NCI-H2029 treated with DMSO at 0.1 percent for 48 hours (cell line): Measurements from ENCODE around the gene PRF1.
"Not testable (repeated sequence)": the region's sequence is repeated elsewhere in the genome, so short reads cannot be mapped to it uniquely, and the experiment has no call there.

ENCODE experiments used
- DNase-seq: peaks from one replicate; lab custom pipeline; 2025; lab: John Stamatoyannopoulos, UW

PRF1 gene

GRCh38 chr10:70617798-70618568 is 15.4 kb upstream of the PRF1 start:
- DNase-seq, result no peak

DNA sequence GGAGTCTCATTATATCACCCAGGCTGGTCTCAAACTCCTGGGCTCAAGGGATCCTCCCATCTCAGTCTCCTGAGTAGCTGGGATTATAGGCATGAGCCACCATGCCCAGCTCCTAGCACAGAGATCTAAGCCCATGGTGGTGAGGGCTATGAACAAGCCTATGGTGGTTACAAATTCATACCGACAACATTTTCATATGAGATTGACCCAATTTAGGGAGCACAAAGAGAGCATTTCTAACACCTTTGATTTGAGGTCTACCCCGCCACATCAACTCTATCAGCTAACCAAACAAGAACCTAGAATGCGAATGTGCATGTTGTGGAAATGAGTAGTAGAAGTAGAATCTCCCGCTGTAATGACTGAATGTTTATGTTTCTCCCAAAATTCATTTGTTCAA is 14.2 kb upstream of the PRF1 start:
- DNase-seq, result no peak

GRCh38 chr10:70615784-70616522 is 13.4 kb upstream of the PRF1 start:
- DNase-seq, result no peak

GRCh38 chr10:70615211-70615610 is 12.7 kb upstream of the PRF1 start:
- no peak for DNase-seq

DNA sequence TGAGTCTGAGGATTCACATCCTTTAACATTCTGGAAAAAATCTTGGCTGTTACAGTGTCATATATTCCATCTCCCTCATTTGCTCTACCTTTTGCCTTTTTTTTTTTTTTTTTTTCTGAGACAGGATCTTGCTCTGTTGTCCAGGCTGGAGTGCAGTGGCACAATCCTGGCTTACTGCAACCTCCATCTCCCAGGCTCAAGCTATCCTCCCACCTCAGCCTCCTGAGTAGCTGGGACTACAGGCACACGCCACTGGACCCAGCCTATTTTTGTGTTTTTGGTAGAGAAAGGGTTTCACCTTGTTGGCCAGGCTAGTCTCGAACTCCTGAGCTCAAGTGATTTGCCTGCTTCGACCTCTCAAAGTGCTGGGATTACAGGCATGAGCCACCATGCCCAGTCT is 11.8 kb upstream of the PRF1 start:
- DNase-seq, result not testable (repeated sequence)

- no peak for DNase-seq
Observed at GRCh38 chr10:70613941-70614340, 11.4 kb upstream of the PRF1 start.

- no peak for DNase-seq
Observed at GRCh38 chr10:70607936-70608335, 5.4 kb upstream of the PRF1 start.

DNA sequence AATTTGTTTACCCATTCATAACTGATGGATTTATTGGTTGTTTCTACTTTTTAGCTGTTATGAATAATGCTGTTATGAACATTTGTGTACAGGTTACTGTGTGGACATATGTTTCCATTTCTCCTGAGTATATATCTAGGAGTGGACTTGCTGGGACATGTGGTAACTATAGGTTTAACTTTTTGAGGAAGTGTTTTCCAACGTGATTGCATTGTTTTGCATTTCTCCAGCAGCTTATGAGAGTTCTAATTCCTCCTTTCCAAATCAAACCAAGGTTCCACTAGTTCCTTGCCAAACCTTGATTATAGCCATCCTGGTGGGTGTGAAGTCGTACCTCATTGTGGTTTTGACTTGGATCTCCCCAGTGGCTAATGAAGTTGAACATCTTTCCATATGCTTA is 2.6 kb upstream of the PRF1 start:
- DNase-seq, result no peak

DNA sequence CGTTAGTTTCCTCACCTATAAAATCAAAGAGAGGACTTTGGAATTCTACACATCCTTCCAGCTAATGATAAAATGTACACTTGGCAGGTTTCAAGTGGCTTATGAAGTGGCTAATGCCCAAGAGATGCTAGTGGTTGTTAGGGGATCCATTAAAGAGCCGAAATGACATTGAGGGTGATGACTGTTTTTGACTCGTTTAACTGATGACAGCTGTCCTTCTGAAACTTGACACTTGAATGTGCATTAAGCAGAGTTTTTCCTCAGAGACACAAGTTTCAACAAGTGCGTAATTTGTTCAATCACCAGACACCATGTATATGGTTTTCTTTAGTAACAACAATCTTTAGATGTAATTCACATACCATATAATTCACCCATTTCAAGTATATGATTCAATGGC is 1.6 kb upstream of the PRF1 start:
- DNase-seq, result no peak

DNA sequence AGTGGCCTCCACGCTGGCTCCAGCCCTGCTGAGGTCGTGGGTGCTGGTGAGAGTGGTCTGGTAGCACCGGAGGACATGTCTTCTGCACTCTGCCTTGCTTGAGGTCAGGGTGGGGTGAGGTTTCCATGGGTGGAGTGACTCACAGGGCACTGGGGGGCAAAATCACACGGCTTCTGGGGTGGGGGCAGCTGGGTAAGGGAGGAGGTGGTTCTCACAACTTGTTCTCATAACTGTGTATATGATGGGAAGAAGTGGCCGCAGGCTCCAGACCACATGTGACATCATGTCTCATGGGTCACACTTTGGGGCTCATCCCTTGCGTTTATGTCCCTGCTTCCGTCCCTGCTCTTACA is 884 bp upstream of the PRF1 start:
- DNase-seq, result no peak

DNA sequence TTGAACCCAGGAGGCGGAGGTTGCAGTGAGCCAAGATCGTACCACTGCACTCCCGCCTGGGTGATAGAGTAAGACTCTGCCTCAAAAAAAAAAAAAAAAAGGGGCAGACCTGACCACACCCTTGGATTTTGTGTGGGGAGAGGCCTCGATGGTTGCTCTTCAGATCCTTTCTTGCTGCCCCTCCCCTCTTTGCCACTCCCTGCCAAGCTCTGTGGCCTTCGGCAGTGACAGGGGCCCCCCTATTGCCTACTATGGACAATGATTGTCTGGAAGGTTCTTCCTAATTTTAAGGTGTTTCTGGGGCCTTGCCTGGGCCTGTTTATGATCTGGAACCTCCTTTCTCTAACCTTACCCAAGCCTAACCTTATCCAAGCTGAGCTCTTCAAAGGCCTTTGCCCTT is 795 bp downstream of the PRF1 start:
- DNase-seq, result no peak

DNA sequence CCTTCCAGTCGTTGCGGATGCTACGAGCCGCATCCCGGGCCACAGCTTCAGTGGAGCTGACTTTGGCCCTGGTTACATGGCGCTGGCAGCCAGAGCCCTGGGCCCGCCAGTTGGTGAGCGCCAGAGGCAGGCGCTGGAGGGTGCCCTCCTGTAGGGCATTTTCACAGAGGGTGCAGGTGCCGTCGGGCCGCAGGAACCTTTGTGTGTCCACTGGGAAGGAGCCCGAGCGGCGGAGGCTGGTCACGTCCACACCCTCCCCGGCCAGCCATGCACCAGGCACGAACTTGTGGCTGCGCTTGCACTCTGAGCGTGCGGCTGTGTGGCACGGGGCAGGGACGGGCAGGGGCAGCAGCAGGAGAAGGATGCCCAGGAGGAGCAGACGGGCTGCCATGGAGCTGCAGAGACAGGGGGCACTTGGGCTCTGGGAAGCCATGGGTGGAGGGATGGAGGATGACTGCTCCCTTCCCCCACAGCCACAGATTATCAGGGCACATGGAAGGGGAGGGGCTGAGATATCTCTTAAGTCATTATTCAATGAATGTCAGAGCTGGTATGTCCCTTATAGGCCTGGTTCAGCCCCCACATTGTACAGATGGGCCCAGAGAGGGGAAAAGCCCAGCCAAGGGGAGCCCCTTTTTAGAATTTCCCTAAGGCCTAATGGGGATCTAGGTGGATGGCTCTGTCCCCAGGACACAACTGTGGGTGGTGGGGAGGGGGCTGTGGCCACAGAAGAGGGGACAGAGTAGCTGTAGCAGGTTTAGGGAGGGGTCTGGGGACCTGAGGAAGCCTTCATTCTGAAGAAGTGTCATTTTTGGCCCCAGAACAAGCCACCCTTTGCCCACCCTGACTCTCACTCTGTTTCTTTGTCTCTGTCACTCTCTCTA is 1.8 kb downstream of the PRF1 start:
- no peak for DNase-seq

- DNase-seq, result no peak
Observed at GRCh38 chr10:70599791-70600190, 2.8 kb downstream of the PRF1 start.

- no peak for DNase-seq
Observed at GRCh38 chr10:70599319-70599718, 3.2 kb downstream of the PRF1 start.

DNA sequence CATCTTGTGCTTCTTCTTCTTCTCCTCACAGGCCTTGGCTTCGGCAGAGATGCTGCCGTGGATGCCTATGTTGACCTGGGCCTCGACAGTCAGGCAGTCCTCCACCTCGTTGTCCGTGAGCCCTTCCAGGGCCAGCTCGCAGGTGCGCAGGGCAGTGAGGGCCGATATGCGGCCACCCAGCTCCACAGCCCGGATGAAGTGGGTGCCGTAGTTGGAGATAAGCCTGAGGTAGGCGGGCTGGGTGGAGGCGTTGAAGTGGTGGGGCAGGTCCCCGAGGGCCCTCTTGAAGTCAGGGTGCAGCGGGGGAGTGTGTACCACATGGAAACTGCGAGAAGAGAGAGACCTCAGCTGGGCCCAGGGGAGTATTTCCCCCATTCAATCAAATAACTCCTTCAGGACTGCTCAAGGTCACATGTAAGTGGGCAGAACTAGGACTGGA is 3.7 kb downstream of the PRF1 start:
- DNase-seq, result no peak

DNA sequence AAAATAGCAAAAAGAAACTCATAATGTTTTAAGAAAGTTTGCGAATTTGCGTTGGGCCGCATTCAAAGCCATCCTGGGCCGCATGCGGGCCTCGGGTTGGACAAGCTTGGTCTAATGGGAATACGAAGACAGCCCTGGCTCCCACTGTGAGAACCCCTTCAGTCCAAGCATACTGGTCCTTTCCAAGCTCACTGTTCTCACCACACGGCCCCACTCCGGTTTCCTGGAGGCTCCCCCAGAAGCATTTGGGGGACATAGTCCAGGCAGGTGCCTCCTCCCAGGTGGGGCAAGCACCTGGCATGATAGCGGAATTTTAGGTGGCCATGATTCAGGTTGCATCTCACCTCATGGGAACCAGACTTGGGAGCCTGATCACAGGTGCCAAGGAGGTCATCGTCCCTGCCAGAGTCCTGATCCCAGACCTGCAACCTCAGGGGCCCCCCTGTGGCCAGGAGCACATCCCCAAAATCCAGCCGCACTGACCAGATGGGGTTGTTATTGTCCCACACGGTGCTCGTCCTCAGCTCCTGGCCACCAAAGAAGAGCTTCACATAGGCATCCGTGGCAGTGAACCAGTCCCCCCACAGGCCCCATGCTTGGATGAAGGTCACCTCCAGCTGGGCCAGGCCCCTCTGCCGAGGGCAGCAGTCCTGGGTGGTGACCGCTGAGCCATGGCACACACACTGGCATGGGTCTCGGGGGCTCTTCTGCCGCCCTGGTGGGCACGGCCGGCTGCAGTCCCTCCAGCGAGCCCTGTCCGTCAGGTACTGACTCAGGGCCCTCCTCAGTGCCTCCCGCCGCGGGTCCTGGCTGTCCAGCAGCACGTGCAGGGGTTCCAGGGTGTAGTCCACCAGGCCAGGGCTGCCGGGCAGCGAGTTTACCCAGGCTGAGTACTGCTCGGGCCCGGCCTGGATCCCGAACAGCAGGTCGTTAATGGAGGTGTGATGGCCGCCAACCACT is 4.4 kb downstream of the PRF1 start:
- no peak for DNase-seq

DNA sequence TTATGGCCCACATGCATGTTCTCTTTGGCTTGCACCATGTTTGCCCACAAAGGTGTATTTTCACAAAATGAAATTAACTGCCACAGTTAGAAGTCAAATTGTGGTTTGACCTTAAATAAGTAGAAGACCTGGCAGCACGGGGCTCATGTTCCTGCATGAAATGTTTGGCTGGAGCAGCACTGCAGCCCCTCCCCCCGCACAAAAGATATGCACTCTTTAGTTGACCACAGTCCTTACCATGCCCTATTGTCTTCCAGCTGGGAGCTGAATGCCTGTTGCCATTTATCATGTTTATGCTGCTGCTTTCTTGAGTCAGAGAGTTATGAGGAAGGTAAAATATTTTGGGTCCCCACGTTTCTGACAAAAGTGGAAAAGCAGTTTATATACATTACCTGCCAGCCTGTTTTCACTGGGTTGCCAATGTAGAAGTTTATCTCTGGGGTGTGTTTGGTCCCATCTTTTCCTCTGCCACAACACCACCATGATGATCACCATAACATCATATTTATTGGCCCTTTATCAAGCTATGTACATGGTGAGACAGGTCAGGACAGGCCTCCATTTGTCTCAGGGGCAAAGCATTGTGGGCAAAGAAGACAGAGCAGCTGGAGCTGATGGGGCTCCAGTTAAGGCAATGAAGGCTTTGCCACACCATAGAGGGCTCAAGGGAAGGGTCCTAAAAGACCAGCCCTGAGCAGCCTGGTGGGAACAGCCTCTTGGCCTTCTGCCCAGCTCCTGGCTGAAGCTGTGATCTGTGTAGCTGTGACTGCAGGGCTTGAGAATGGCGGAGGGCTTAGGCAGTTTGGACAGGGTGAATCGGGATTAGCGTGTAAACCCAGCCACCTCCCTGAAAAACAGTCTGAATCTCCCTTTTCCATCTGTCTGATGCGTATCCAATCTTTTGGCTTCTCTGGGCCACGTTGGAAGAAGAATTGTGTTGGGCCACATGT is 5.4 kb downstream of the PRF1 start:
- no peak for DNase-seq

GRCh38 chr10:70596110-70596798 is 6.3 kb downstream of the PRF1 start:
- DNase-seq, result no peak

DNA sequence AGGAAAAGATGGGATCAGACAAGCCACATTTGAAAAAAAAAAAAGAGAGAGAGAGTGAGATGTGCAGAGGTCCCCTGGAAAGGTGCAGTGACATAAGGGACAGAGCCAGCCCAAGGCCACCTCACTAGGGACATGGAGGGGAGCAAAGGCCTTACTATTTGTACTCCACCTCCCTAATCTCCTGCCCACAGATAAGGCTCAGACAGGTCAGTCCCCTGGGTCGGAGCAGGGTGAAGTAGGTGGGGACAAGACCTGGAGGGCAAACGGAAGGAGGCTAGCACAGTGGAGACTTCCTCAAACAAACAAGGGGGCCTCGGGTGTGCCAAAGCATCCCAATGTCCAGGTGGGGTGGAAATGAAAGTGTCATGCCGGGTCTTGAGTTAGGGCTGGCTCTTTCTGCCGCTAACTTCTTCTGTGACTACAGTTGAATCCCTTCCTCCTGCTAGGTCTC is 7.0 kb downstream of the PRF1 start:
- DNase-seq, result no peak

DNA sequence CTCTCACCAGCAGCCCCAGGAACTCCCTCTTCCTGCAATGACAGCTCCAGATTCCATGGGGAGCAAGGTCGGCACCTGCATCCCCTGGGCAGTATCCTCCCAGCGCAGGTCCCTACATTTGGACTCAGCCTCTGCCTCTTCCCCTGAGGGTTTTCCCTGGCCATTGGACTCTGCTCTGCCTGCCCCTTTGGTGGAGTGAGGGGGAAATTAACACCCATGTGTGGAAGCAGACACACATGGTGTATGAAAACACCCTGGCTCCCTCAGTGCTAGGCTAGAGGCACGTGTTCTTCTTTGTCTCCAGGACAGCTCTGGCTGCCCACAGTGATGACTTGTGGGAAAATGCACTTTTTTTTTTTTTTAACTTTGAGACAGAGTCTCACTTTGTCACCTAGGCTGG is 8.4 kb downstream of the PRF1 start:
- no peak for DNase-seq
